WI38 (cell line): ENCODE results near the gene GRXCR1.

Source experiments
- H3K4me3 ChIP-seq: 2 replicates; pipeline ENCODE4 v1.5.1; 2011; ENCODE audit warnings: low read depth, mild to moderate bottlenecking, control low read depth, low read length
- CTCF ChIP-seq: IDR thresholded peaks from 2 replicates; pipeline ENCODE4 v1.5.1; 2012; ENCODE audit warnings: low read depth, mild to moderate bottlenecking, control low read depth, low read length

The GRXCR1 gene

DNA sequence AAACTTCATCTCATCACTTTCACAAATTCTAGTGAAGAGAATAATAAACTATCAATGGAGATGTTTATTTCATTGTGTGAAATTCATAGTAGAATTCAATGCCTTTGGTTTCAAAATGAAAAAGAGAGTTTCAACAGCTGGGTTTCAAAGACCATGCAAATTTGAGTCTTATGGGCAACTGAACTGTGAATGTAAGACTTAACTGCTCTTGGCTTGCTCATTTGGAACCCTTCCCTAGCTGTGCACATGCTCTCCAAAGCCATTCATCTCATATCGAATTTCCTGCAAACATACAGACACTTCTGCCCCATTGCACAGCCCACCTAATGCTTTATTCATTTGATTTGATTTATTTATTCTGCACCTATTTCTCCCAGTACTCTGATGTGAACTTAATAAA is 154.5 kb downstream of the GRXCR1 start:
- no peak overlapping the region for H3K4me3 ChIP-seq
- TF ChIP-seq CTCF = no peak

GRCh38 chr4:43048570-43048969 is 156.1 kb downstream of the GRXCR1 start:
- no peak overlapping the region for H3K4me3 ChIP-seq
- no peak for TF ChIP-seq CTCF

GRCh38 chr4:43049326-43049725 is 156.8 kb downstream of the GRXCR1 start:
- H3K4me3 ChIP-seq = no peak overlapping the region
- TF ChIP-seq CTCF = no peak

DNA sequence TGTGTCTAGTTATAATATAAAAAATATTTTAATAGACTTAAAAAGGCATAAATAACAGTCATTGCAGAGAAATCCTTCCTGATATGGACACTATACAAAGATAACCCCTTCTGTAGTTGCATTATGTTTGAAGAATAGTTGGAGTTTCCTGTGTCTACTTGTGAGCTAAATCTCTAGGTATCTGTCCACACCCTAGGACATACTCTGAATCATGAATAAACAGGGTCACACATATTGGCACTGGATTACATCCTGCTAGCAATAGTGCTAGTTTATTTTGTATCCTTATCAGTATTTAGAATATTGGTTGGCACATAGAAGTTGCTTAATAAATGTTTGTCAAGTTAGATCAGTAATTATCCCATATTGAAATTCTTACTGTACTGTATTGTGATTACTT is 173.9 kb downstream of the GRXCR1 start:
- H3K4me3 ChIP-seq = no peak overlapping the region
- no peak for TF ChIP-seq CTCF

DNA sequence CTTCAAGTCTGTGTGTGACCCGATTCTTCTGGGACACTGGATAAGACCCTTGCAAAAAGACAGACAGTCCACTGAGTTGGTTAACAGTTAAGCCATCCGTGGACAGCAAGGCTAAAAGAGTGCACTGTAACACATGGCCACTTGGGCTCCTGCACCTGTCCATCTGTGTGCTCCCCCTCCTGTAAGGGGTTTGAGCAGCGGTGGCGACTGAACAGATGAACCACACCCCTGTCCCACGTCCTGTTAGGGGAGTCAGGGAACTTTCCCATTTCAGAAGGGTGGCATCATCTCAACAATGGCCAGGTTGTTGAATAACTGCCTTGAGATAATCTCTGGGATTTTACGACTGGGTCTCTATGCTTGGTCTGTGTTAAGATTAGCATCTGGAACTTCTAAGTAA is 178.6 kb downstream of the GRXCR1 start:
- TF ChIP-seq CTCF = no peak
- H3K4me3 ChIP-seq = no peak overlapping the region
